OCI-LY7 (cell line): ENCODE data around the gene TAOK1. TPM values are rescaled to one million over a fixed set of nuclear protein-coding genes. Genes with fewer than 3 reads are reported as not detected.

Source experiments
- BruUV-seq: library from RNA; stranded (reverse); fragments of 400-500 nt; replicated peaks from 2 replicates; lab custom pipeline; 2021; lab: Mats Ljungman, UMichigan
- CTCF ChIA-PET: fragments of 300-600 bp; sonication (Branson Sonifier 250); formaldehyde crosslinking; loops from one replicate; lab custom pipeline; 2022; ENCODE audit warnings: antibody characterized with exemption; ENCODE audit not compliant: unreplicated experiment; lab: Charles Lee
- POLR2A ChIA-PET: fragments of 300-600 bp; sonication (Branson Sonifier 250); formaldehyde crosslinking; loops from one replicate; lab custom pipeline; 2022; ENCODE audit warnings: antibody characterized with exemption; lab: Charles Lee
- DNase-seq: peaks from one replicate; pipeline ENCODE4 v3.0.0-alpha.2; 2015; ENCODE audit warnings: low spot score
- H2AFZ ChIP-seq: fragments of 200-600 bp; sonication (generic), shearing (Covaris generic); 2 replicates; pipeline ENCODE4 v1.6.1; 2014; ENCODE audit warnings: mild to moderate bottlenecking, antibody characterized with exemption, low read length, moderate library complexity
- H3K27ac ChIP-seq: fragments of 200-600 bp; sonication (generic); 2 replicates; pipeline ENCODE4 v1.5.1; 2014; ENCODE audit warnings: mixed run types, low read depth, mild to moderate bottlenecking, moderate library complexity, low read length, inconsistent platforms; ENCODE audit not compliant: poor library complexity, severe bottlenecking
- H3K36me3 ChIP-seq: fragments of 200-600 bp; sonication (generic); 2 replicates; pipeline ENCODE4 v1.6.1; 2014; ENCODE audit warnings: mild to moderate bottlenecking, antibody characterized with exemption, low read length, moderate library complexity, mixed read lengths; ENCODE audit not compliant: insufficient read depth
- H3K4me1 ChIP-seq: fragments of 200-600 bp; sonication (generic); 2 replicates; pipeline ENCODE4 v1.5.1; 2014; ENCODE audit warnings: mild to moderate bottlenecking, low read length; ENCODE audit not compliant: insufficient read depth, poor library complexity, severe bottlenecking
- H3K4me2 ChIP-seq: fragments of 200-600 bp; sonication (generic); 2 replicates; pipeline ENCODE4 v1.6.1; 2014; ENCODE audit warnings: mild to moderate bottlenecking, low read length
- H3K4me3 ChIP-seq: fragments of 200-600 bp; sonication (generic); 2 replicates; pipeline ENCODE4 v1.5.1; 2014; ENCODE audit warnings: mild to moderate bottlenecking, low read depth, low read length; ENCODE audit not compliant: poor library complexity, severe bottlenecking
- H3K79me2 ChIP-seq: fragments of 200-600 bp; sonication (generic); 2 replicates; pipeline ENCODE4 v1.6.1; 2016; ENCODE audit warnings: low read depth, mild to moderate bottlenecking, low read length, moderate library complexity, mixed read lengths; ENCODE audit not compliant: insufficient read depth
- H3K9me2 ChIP-seq: fragments of 200-600 bp; sonication (generic); 2 replicates; pipeline ENCODE4 v1.6.1; 2016; ENCODE audit warnings: mild to moderate bottlenecking, low read length, mixed read lengths; ENCODE audit not compliant: insufficient read depth
- H3K9me3 ChIP-seq: fragments of 200-600 bp; sonication (generic); 2 replicates; pipeline ENCODE4 v1.6.1; 2014; ENCODE audit warnings: mild to moderate bottlenecking, mixed run types, low read length, mixed read lengths
- H4K20me1 ChIP-seq: fragments of 200-600 bp; sonication (generic); 2 replicates; pipeline ENCODE4 v1.6.1; 2014; ENCODE audit warnings: mild to moderate bottlenecking, antibody characterized with exemption, low read length, moderate library complexity, mixed read lengths; ENCODE audit not compliant: insufficient read depth
- EZH2phosphoT487 ChIP-seq: fragments of 200-600 bp; sonication (generic); IDR thresholded peaks from 2 replicates; pipeline ENCODE4 v1.6.1; 2018; ENCODE audit warnings: low read depth, borderline replicate concordance, mild to moderate bottlenecking, mixed run types, antibody characterized with exemption, low read length, moderate library complexity, mixed read lengths
- intact Hi-C: fragments of 100-400 bp; cut with micrococcal nuclease; formaldehyde crosslinking; loops from one replicate; pipeline ENCODE4 v1.10.0; 2022; ENCODE audit not compliant: unreplicated experiment
- total RNA-seq, 2 experiments: library from RNA; depleted of rRNA in 1 of 2; stranded (reverse); fragments of >200 nt in 1 of 2; shearing (Covaris generic) in 1 of 2; gene quantifications; 2 replicates each; pipeline ENCODE4 v1.2.3, GENCODE V29; 2014 to 2022
- TF ChIP-seq, protein P1 (sequence below): fragments of 200-600 bp; sonication (generic); conservative IDR thresholded peaks from 2 replicates; pipeline ENCODE4 v1.5.1; 2014; ENCODE audit warnings: mild to moderate bottlenecking, antibody characterized with exemption, low read length, moderate library complexity, mixed read lengths

TAOK1 gene
- total RNA-seq, 2 experiments from 2014 or later, result 30.4 to 46.8 TPM

GRCh38 chr17:29583324-29584248 is 193.4 kb downstream of the TAOK1 start:
- Histone ChIP-seq H3K4me2 (peak overlapping the region; percentile 58; the same call in 1 of the 2 replicates), H4K20me1 (peaks cover 5% of the 10 kb centered on the region; the same call in 1 of the 2 replicates), H3K27ac (peak overlapping the region; percentile 50), H3K4me1 (peaks cover 53% of the 10 kb centered on the region), H3K9me2 (no peaks in the 10 kb centered on the region), H2AFZ (no peak overlapping the region), H3K4me3 (no peak overlapping the region), H3K9me3 (no peaks in the 10 kb centered on the region), H3K79me2 (peaks cover 43% of the 10 kb centered on the region), H3K36me3 (peaks cover 38% of the 10 kb centered on the region)
- ChIA-PET CTCF (interaction anchor here (0.5 to 0.7 kb wide), 3 partner anchors 10 to 13 kb away, joined by 3 to 6 read pairs (median 3); no protein-coding TSS in a partner anchor), POLR2A (interaction anchor here (1.0 kb wide), 1 partner anchor 8 kb away, joined by 3 read pairs; no protein-coding TSS in a partner anchor)
- intact Hi-C loops, result loop anchor here (5.0 kb wide), 1 partner anchor 34 kb away; no protein-coding TSS in a partner anchor
- TF ChIP-seq, protein P1, sequence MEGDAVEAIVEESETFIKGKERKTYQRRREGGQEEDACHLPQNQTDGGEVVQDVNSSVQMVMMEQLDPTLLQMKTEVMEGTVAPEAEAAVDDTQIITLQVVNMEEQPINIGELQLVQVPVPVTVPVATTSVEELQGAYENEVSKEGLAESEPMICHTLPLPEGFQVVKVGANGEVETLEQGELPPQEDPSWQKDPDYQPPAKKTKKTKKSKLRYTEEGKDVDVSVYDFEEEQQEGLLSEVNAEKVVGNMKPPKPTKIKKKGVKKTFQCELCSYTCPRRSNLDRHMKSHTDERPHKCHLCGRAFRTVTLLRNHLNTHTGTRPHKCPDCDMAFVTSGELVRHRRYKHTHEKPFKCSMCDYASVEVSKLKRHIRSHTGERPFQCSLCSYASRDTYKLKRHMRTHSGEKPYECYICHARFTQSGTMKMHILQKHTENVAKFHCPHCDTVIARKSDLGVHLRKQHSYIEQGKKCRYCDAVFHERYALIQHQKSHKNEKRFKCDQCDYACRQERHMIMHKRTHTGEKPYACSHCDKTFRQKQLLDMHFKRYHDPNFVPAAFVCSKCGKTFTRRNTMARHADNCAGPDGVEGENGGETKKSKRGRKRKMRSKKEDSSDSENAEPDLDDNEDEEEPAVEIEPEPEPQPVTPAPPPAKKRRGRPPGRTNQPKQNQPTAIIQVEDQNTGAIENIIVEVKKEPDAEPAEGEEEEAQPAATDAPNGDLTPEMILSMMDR, result no peak
- TF ChIP-seq EZH2phosphoT487, result no peak
- DNase-seq, result no peak
- BruUV-seq, result no TSS peak

- H3K9me3 ChIP-seq, result no peaks in the 10 kb centered on the region
- peaks cover 5% of the 10 kb centered on the region; the same call in 1 of the 2 replicates for H4K20me1 ChIP-seq
- H3K9me2 ChIP-seq, result no peaks in the 10 kb centered on the region
- no peak for TF ChIP-seq EZH2phosphoT487
- TF ChIP-seq, protein P1, result no peak
- peak overlapping the region; percentile 36 for H3K4me3 ChIP-seq
- peaks cover 31% of the 10 kb centered on the region for H3K36me3 ChIP-seq
- BruUV-seq, result no TSS peak
- peak; percentile 45 for DNase-seq
- peaks cover 46% of the 10 kb centered on the region for H3K79me2 ChIP-seq
- POLR2A ChIA-PET, result interaction anchor here (0.7 kb wide), 1 partner anchor 16 kb away, joined by 3 read pairs; no protein-coding TSS in a partner anchor
- H3K4me2 ChIP-seq, result peak overlapping the region; percentile 58
- CTCF ChIA-PET, result interaction anchor here (0.6 kb wide), 1 partner anchor 14 kb away, joined by 3 read pairs; no protein-coding TSS in a partner anchor
- H3K4me1 ChIP-seq, result peaks cover 53% of the 10 kb centered on the region
- peak overlapping the region; percentile 50 for H3K27ac ChIP-seq
- no peak overlapping the region for H2AFZ ChIP-seq
- intact Hi-C loops, result loop anchor here (5.0 kb wide), 1 partner anchor 33 kb away; no protein-coding TSS in a partner anchor
These were observed 194.4 kb downstream of the TAOK1 start for GRCh38 chr17:29584452-29585079.
